ENCODE results near the gene TMCC2.

Gene TMCC2

GRCh38 chr1:205306929-205307566 lies 79.3 kb downstream of the TMCC2 start:
- DNase-seq = no peak

GRCh38 chr1:205309741-205310140 lies 82.0 kb downstream of the TMCC2 start:
- DNase-seq = no peak

- DNase-seq = no peak
Observed at GRCh38 chr1:205310976-205311704, 83.4 kb downstream of the TMCC2 start.

- DNase-seq = no peak
Observed at GRCh38 chr1:205312866-205313562, 85.3 kb downstream of the TMCC2 start.

GRCh38 chr1:205313563-205314308 lies 86.0 kb downstream of the TMCC2 start:
- no peak for DNase-seq

GRCh38 chr1:205315008-205315618 lies 87.4 kb downstream of the TMCC2 start:
- no peak for DNase-seq

GRCh38 chr1:205316161-205316566 lies 88.4 kb downstream of the TMCC2 start:
- DNase-seq = no peak

- no peak for DNase-seq
Observed at GRCh38 chr1:205317311-205317917, 89.7 kb downstream of the TMCC2 start.

- no peak for DNase-seq
Observed at GRCh38 chr1:205318231-205318991, 90.7 kb downstream of the TMCC2 start.

- DNase-seq = no peak
Observed at GRCh38 chr1:205319081-205320018, 91.6 kb downstream of the TMCC2 start.

GRCh38 chr1:205321162-205321958 lies 93.6 kb downstream of the TMCC2 start, which contains the start of gene NUAK2:
Gene NUAK2 (minus strand): TSS chr1:205321745. CDS start chr1:205321628, 117 bp downstream.
- peak; percentile 84 for DNase-seq

- DNase-seq = no peak
Observed at GRCh38 chr1:205321959-205322283, 94.2 kb downstream of the TMCC2 start.

All from stimulated activated CD4-positive, alpha-beta T cell treated with anti-CD3 and anti-CD28 coated beads, Interleukin-12 subunit alpha, Interleukin-12 subunit beta, amount 100 ng/mL, for 4 hours (primary cell).